Heart left ventricle (tissue), 16 donors: ENCODE results near the gene KLF7. TPM values are rescaled to one million over a fixed set of nuclear protein-coding genes. Genes with fewer than 3 reads are reported as not detected.

ENCODE experiments used
- ATAC-seq, 4 donors: fragments of 200-7000 bp; cut with Tn5 transposase; one replicate each; pipeline ENCODE4 v1.9.1; 2020 to 2022; ENCODE audit warnings: moderate library complexity in 4 of 4, mild to moderate bottlenecking in 3 of 4, moderate number of reproducible peaks in 1 of 4
- DNase-seq, 5 donors: peaks; one replicate each; pipeline ENCODE4 v3.0.0-alpha.2; 2020
- H3K27ac ChIP-seq, 12 donors: fragments of 200-600 bp; sonication (generic) in 4 of 12; one replicate each; pipeline versions ENCODE4 v1.5.0 to v1.8.0; 2016 to 2022; ENCODE audit warnings: mild to moderate bottlenecking in 2 of 12
- H3K27me3 ChIP-seq, 9 donors: fragments of 200-600 bp; sonication (generic) in 2 of 9; one replicate each; pipeline versions ENCODE4 v1.5.1 to v1.8.0; 2016 to 2022; ENCODE audit warnings: mild to moderate bottlenecking in 3 of 9
- H3K36me3 ChIP-seq, 9 donors: fragments of 200-600 bp; sonication (generic) in 2 of 9; one replicate each; pipeline versions ENCODE4 v1.5.0 to v1.8.0; 2018 to 2022; ENCODE audit warnings: mild to moderate bottlenecking in 2 of 9
- H3K4me1 ChIP-seq, 12 donors: fragments of 200-600 bp; sonication (generic) in 4 of 12; one replicate each; pipeline versions ENCODE4 v1.5.0 to v1.8.0; 2016 to 2022; ENCODE audit warnings: mild to moderate bottlenecking in 3 of 12
- H3K4me3 ChIP-seq, 12 donors: fragments of 200-600 bp; sonication (generic) in 4 of 12; one replicate each; pipeline versions ENCODE4 v1.5.0 to v1.8.0; 2017 to 2022; ENCODE audit warnings: mild to moderate bottlenecking in 9 of 12, moderate library complexity in 4 of 12
- H3K9me3 ChIP-seq, 12 donors: fragments of 200-600 bp; sonication (generic) in 4 of 12; one replicate each; pipeline versions ENCODE4 v1.5.0 to v1.8.0; 2016 to 2022; ENCODE audit warnings: mild to moderate bottlenecking in 1 of 12
- POLR2A ChIP-seq, 2 donors: fragments of 450-650 bp; IDR thresholded peaks; one replicate each; pipeline ENCODE4 v1.6.1; 2017; ENCODE audit warnings: antibody characterized with exemption in 2 of 2, mild to moderate bottlenecking in 2 of 2, moderate library complexity in 2 of 2
- WGBS, 4 donors: extraction: QIAGEN DNeasy Blood & Tissue Kit in 2 of 4; methylation state at CpG; one replicate each; pipeline versions ENCODE4 v1.1.5 to v1.1.7; 2013 to 2018; 5-methylcytosine and 5-hydroxymethylcytosine counted together
- intact Hi-C, 10 donors: fragments of 100-400 bp; cut with DNase I; formaldehyde crosslinking; loops; one replicate each; pipeline versions ENCODE4 v1.11.1 to v1.14.2; 2022
- polyA plus RNA-seq, 2 donors: library from polyadenylated mRNA; stranded (reverse); fragments of 200-250 nt; gene quantifications; one replicate each; pipeline ENCODE4 v1.2.3, GENCODE V29; 2013
- total RNA-seq, 9 donors: library from RNA; depleted of rRNA in 2 of 9; stranded (reverse); fragments of >200 nt in 2 of 9; fragmentation: NEBNext Ultra II Directional in 3 of 9; extraction: Animal tissue kit (Norgen Biotek cat#: 25700) in 3 of 9; gene quantifications; one replicate each; pipeline versions ENCODE4 v1.1.0 to v1.2.4, GENCODE V29; 2016 to 2023
- TF ChIP-seq, protein P1 (sequence below), 12 donors: fragments of 200-600 bp; sonication (generic) in 4 of 12; IDR thresholded peaks; one replicate each; pipeline versions ENCODE4 v1.5.0 to v1.8.0; 2018 to 2022; ENCODE audit warnings: antibody characterized with exemption in 12 of 12, mild to moderate bottlenecking in 5 of 12
- donor health status: ischemic (EF 13 %, LVEDD 7.1; RV severe dilation, severe dysfunction).
- donor health status: healthy with polysubstance abuse.
- donor health status: DM: no; HTN: yes; CAD: no.
- donor health status: DM: no; HTN: no; CAD: no.
- donor health status: ischemic (EF 25% LVEDD 6.9; RV normal size, moderate dysfunction).
- donor health status: ischemic (EF 25% LVEDD 5.7; RV mildly dilated, moderate dysfunction).
- donor health status: healthy.
- donor health status: DM: yes; HTN: yes; CAD: no.
- donor health status: ischemic (EF 35%, LVEDD 5.7; RV mildly dilated, moderate dysfunction).
- donor health status: nonischemic (EF 11% LVEDD 7.7; RV severe dilation, severe dysfunction).
- donor health status: DM: yes; HTN: yes; CAD: no.
- donor health status: PGD.
- donor health status: ischemic (EF 29% LVEDD 5.4; RV normal size, mild dysfunction).
- donor health status: nonischemic (EF 23%, LVEDD 6.1; RV moderate dilation, normal function).

Gene KLF7
- total and polyA plus RNA-seq, 11 donors, result 5.0 to 49.8 (median 26.2) TPM

DNA sequence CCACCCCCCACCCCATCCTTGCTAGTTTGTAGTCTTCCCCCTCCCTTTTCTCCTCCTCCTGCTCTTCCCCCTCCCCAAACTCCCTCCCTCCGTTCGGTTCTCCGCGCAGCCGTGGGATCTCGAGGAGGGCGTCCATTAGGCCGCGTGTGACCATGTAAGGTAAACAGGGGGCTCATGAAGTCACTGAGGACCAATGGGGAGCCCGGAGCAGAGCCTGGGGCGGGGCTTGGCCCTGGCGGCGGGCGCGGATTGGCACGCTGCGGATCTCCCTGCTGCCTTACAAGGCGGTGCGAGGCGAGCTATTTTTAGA, 246 bp upstream of the KLF7 start:
- DNase-seq (peak; percentile 99 to 100 (median 99)), ATAC-seq (peak; percentile 93 to 95 (median 94))
- 0 to 1% (median 0%) methylated on average over 18 to 20 of the region's 20 CpGs for WGBS, 4 donors
- Histone ChIP-seq H3K9me3 (peaks cover 0 to 3% (median 0%) of the 10 kb centered on the region in 12 donors), H3K36me3 (no peaks in the 10 kb centered on the region), H3K4me3 (peak overlapping the region; percentile 62 to 96 (median 80)), H3K27ac (peak overlapping the region; percentile 94 to 100 (median 100)), H3K27me3 (no peaks in the 10 kb centered on the region), H3K4me1 (peaks cover 11 to 49% (median 31%) of the 10 kb centered on the region in 12 donors)
- intact Hi-C loops, result loop anchor here in 9 of 10 donors (1.0 to 10.0 kb wide), 21 partner anchors 34 to 459 kb away; partner anchors contain the start of gene METTL21A (in 1 of the 9)
- no peak for TF ChIP-seq POLR2A (IDR thresholded peaks at IDR 0.05)
- TF ChIP-seq, protein P1, sequence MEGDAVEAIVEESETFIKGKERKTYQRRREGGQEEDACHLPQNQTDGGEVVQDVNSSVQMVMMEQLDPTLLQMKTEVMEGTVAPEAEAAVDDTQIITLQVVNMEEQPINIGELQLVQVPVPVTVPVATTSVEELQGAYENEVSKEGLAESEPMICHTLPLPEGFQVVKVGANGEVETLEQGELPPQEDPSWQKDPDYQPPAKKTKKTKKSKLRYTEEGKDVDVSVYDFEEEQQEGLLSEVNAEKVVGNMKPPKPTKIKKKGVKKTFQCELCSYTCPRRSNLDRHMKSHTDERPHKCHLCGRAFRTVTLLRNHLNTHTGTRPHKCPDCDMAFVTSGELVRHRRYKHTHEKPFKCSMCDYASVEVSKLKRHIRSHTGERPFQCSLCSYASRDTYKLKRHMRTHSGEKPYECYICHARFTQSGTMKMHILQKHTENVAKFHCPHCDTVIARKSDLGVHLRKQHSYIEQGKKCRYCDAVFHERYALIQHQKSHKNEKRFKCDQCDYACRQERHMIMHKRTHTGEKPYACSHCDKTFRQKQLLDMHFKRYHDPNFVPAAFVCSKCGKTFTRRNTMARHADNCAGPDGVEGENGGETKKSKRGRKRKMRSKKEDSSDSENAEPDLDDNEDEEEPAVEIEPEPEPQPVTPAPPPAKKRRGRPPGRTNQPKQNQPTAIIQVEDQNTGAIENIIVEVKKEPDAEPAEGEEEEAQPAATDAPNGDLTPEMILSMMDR (IDR thresholded peaks at IDR 0.05), result no peak

DNA sequence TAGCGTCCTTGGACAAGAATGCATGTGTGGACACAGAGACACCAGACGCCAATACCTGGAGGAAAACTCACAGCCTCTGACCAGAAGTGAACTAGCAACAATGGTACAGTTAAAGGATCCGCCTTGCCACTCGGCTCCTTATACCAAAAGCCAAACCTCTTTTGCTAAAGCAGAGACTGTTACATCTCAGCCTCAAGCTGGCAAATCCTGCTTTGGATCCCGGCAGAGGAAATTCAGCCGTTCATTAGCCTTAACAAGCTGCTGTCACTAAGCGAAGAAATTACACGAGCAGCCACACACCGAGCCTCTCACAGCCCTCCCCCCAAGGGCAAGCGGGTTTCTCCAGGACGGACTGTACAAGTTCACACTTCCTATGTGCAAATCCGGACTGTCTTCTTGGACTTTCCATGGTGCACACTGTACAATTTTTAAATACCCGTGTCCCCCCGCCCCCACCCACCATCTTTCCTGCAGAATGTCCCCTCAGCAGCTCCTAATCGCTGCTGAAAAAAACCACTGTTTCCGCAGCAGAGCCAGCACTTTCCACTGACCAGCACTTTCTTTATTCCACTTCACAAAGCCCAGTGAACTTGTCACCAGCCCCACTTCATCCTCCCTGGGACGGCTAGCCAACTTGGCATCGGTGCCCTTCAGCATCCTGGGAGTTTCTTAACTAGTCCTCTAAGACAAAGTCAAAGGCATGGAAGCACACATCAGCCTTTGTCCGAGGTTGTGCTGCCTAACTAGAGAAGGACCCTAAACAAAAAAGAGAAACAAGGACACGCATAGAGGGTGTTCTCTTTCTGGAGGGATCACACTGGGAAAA, 1.5 kb downstream of the KLF7 start:
- ATAC-seq (peak; percentile 8 to 67 (median 38)), DNase-seq (peak; percentile 73 to 78 (median 74))
- Histone ChIP-seq H3K4me3 (peak overlapping the region; percentile 62 to 96 (median 80)), H3K27ac (peak overlapping the region; percentile 94 to 100 (median 100)), H3K4me1 (peaks cover 20 to 67% (median 49%) of the 10 kb centered on the region in 12 donors), H3K36me3 (no peaks in the 10 kb centered on the region), H3K27me3 (no peaks in the 10 kb centered on the region), H3K9me3 (no peaks in the 10 kb centered on the region)
- 0 to 1% (median 1%) methylated on average over 19 to 20 of the region's 20 CpGs for WGBS, 4 donors
- TF ChIP-seq POLR2A (IDR thresholded peaks at IDR 0.05), result peak in 1 of 2 donors; percentile 42
- TF ChIP-seq, protein P1 (IDR thresholded peaks at IDR 0.05), result no peak
- intact Hi-C loops, result loop anchor here in 9 of 10 donors (1.0 to 10.0 kb wide), 18 partner anchors 21 to 461 kb away; partner anchors contain the start of gene METTL21A (in 1 of the 9)

DNA sequence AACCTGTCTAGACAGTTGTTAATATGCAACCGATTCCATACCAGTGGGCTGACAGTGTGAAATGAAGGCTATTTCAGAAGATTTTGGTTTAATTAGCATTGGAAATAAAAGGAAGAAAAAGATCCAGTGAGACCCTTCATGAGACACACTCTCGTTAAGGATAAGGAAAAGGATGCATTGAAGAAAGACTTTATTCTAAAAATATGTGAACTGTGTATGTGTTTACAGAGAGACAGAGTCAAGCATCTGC, 2.1 kb downstream of the KLF7 start:
- intact Hi-C loops, result loop anchor here in 9 of 10 donors (1.0 to 10.0 kb wide), 19 partner anchors 19 to 461 kb away; partner anchors contain the start of gene METTL21A (in 1 of the 9)
- WGBS, 4 donors, result 2 to 7% (median 3%) methylated on average over 2 of the region's 2 CpGs
- H3K9me3 ChIP-seq, result no peaks in the 10 kb centered on the region
- DNase-seq, result no peak
- peaks cover 20 to 70% (median 53%) of the 10 kb centered on the region in 12 donors for H3K4me1 ChIP-seq
- H3K27me3 ChIP-seq, result no peaks in the 10 kb centered on the region
- peak overlapping the region; percentile 94 to 100 (median 100) for H3K27ac ChIP-seq
- no peak for ATAC-seq
- no peaks in the 10 kb centered on the region for H3K36me3 ChIP-seq
- peak overlapping the region; percentile 62 to 96 (median 80) for H3K4me3 ChIP-seq
- TF ChIP-seq POLR2A (IDR thresholded peaks at IDR 0.05), result peak in 1 of 2 donors; percentile 14
- TF ChIP-seq, protein P1 (IDR thresholded peaks at IDR 0.05), result no peak

DNA sequence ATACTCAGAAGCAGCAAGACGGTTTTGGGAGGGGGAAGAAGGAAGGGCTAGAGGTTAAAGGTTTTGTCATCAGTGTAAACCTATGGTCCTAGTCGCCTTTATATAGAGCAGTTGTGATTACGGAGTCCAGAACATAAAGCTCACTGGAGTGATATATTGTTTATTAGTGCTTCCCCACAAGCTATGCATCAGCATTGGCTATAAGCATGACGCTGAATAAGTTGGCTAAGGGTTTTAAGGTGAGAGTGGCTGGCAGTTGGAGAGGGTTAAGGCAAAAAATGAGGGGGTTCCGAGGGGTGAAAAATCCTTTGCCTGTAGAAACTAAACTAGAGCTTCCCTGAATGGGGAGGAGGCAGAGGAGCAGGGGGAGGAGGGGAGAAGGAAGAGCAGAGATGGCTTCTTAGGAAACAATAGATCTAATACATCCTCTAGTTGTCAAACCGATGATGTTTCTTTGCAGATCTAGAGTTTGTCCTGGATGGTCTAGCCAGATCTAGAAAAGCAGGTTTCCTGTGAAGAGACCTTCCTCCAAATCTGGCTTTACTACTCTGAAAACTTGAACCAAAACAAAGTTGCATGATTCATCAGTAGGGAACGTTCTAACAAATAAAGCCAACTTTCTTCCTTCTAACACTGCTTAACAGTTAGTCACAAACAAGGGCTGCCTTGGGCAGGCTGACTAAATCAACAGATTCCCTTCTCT, 2.5 kb downstream of the KLF7 start:
- DNase-seq (peak in 2 of 5 donors; percentile 27 to 48), ATAC-seq (peak in 3 of 4 donors; percentile 11 to 21 (median 12))
- TF ChIP-seq, protein P1 (IDR thresholded peaks at IDR 0.05), result no peak
- peak in 1 of 2 donors; percentile 57 for TF ChIP-seq POLR2A (IDR thresholded peaks at IDR 0.05)
- 22 to 39% (median 26%) methylated on average over 7 of the region's 7 CpGs for WGBS, 4 donors
- H3K4me3 ChIP-seq, result peak overlapping the region; percentile 62 to 96 (median 80)
- peaks cover 20 to 70% (median 57%) of the 10 kb centered on the region in 12 donors for H3K4me1 ChIP-seq
- peak overlapping the region; percentile 94 to 100 (median 100) for H3K27ac ChIP-seq
- no peaks in the 10 kb centered on the region for H3K9me3 ChIP-seq
- H3K36me3 ChIP-seq, result no peaks in the 10 kb centered on the region
- intact Hi-C loops, result loop anchor here in 9 of 10 donors (2.0 to 10.0 kb wide), 12 partner anchors 18 to 462 kb away; partner anchors contain the start of gene METTL21A (in 1 of the 9)
- H3K27me3 ChIP-seq, result no peaks in the 10 kb centered on the region
